AML-193 (cell line): ENCODE data around the gene CEP112.
A peak's percentile ranks its signal among the peaks of the same experiment; 100 is the strongest.

Source experiments
- DNase-seq, 2 experiments: peaks; one replicate each; lab custom pipeline; 2025; lab: John Stamatoyannopoulos, UW

Gene CEP112

GRCh38 chr17:65987988-65988387, 203.9 kb downstream of the CEP112 start:
- DNase-seq, result peak; percentile 23 to 30

GRCh38 chr17:65985571-65985970, 206.4 kb downstream of the CEP112 start:
- no peak for DNase-seq

- no peak for DNase-seq
These were observed 207.6 kb downstream of the CEP112 start for GRCh38 chr17:65984299-65984698.

DNA sequence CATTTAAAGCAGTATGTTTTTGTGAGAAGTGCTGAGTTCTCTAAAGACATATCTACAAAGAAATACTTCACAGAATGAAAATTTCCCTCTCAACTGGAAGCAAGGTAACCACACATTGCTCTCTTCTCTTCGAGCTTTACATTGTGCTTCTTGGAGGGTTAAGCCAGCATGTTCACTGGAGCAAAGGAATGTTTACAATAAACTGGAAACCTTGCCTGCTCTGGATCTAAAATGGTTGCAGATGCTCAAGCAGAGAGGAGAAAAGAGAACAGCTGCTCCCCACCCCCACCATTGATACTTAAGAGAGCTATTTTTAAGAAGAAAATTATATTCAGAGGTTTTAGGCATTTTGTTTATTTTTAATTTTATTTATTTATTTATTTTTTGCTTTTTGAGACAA, 213.1 kb downstream of the CEP112 start:
- DNase-seq, result no peak

GRCh38 chr17:65977041-65977440, 214.9 kb downstream of the CEP112 start:
- no peak for DNase-seq

DNA sequence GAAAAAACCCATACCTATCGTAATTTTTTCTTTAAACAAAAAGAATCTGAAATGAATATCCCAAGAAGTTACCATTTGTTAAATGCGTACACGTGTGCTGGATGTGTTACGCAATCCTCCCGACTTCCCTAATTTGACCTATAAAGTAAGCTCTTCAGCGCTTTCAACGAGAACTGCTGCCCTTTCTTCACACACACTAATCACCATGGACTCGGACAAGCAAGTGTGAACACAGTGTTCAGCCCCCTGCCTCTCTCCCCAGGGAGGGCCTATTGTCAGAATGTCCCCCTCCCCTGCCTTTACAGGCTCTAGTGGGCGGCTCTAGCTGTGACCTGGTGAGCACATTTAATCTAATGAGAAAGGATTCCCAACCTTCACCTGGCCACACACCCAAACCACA, 216.1 kb downstream of the CEP112 start:
- DNase-seq, result peak; percentile 60 to 68

DNA sequence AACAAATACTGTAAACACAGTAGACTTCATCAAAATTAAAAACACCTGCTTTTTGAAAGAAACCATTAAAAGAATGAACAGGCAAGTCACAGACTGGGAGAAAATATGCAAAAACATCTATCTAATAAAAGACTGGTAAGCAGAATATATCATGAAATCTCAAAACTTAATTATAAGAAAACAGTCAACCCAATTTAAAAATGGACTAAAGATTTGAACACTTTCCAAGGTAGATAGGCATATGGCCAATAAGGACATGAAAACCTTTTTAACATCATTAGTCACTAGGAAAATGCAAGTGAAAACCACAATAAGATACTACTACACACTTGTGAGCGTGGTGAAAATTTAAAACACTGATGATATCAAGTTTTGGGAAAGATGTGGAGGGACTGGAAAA, 218.7 kb downstream of the CEP112 start:
- DNase-seq, result no peak

- DNase-seq, result no peak
These were observed 224.6 kb downstream of the CEP112 start for GRCh38 chr17:65967372-65967771.

DNA sequence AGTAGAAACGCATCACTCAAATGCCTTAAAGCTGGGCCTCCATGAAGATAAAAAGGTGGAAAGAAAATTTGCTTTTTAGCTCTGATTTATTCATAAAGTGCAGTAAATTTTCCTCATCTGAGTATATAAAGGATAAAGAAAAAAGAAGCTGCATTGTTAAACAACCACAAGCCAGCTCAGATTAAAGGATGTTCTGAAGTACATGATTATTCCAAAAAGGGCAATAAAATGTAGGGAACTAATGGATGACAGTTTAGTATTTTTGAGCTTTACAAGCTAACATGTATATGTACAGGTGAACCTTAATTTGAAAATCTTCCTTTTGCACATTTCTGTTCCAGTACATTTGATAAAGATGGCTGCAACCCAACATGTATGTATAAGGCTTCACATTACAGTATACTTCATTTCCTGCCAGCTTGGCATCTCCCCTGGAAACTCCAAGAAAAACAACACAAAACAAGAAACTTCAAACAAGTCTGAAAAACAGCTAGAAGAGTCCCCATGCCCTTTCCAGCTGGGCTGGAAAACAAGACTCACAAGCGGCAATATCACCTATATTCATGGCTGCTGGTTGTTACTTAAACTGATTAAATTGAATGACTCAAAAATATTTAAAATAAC, 225.7 kb downstream of the CEP112 start:
- no peak for DNase-seq

DNA sequence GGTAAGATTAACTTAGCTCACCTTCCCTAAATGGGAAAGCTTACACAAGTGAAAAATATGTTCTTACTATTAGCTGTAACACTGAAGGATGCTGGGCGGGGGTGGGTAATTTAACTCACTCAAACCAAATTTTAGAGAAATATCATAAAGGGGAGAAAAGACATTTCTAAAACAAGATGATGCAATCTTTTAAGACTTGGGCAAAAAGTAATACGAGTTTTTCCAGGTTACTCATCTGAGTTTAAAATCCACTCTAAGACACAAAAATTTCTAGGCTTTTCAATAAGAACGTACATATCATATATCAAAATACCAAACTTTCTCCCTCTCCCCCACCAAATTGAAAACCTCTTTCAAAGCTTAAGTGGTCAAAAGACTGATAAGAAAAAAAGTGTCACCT, 228.8 kb downstream of the CEP112 start:
- no peak for DNase-seq

DNA sequence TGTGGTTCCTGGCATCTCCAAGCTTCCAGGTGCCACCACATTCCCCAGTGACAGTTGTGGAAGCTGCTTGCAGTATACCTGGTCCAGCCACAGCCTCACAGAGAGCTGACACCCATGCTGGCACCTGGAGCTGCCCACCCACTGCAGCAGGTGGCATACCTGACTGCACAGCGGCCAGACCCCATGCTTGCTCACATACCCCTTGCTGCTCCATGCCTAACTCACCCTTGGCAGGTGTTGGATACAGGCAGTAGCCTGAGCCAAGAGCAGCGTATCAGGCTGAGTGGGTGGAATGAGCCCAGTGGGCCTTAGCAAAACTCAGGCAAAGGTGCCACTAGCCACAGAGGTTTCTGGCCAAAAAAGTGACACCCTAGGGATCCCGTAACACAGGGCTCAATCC, 232.3 kb downstream of the CEP112 start:
- DNase-seq, result no peak

- DNase-seq, result no peak
These were observed 235.1 kb downstream of the CEP112 start for GRCh38 chr17:65956814-65957213.

GRCh38 chr17:65954148-65954449, 237.8 kb downstream of the CEP112 start:
- DNase-seq, result no peak

DNA sequence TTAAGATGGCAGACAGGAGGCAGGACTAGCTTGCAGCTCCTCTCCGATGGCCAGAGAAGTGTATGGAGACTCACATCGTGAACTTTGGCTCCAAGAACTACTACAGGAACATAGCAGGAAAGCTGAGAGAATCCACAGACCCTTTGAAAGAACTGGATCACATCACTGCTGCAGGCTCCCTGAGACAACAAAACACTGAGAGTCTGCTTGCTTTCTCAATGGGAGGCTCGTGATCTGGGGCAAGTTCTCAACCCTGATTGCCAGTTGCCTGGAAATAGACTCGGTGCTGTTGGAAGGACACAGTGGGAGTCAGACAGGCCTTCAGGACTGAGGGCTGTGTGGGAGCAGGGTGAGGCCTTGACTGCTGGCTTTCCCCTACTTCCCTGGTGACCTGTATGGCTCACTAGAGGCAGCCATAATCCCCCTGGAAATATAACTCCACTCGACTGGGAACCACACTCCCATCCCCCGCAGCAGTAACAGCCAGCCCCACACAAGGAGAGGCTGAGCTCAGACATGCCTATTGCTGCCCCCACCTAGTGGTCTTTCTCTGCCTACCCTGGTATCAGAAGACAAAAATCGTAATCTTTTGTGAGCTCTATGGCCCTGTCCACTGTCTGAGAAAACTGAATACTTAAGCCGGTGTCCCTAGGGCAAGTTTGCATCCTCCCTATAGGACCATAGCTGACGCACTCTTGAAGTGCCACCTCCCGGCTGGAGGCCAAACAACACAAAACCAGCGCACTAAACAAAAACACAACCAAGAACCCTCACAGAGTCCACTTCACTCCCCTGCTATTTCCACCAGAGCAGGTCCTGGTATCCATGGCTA, 238.4 kb downstream of the CEP112 start:
- DNase-seq, result no peak

- DNase-seq, result no peak
These were observed 239.3 kb downstream of the CEP112 start for GRCh38 chr17:65952586-65952985.

- DNase-seq, result no peak
These were observed 239.9 kb downstream of the CEP112 start for GRCh38 chr17:65952015-65952414.

GRCh38 chr17:65947831-65948230, 244.1 kb downstream of the CEP112 start:
- no peak for DNase-seq

DNA sequence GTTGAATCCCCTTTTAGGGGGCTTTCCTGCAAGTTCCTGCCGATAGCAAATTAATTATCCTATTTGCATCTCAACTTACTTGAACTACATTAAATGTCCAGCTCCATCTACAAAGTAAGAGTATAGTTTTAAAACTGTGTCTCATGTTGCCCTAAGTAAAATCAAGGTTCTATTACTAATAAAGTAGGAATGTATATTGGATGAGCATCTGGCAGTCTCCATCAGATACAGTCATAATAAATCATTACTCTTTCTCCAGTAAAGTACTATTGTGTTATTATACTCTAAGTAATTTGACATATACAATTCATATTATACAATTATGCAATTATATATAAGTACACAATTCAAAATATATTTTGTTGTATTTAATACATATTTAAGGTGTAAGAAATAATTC, 249.3 kb downstream of the CEP112 start:
- DNase-seq, result no peak

DNA sequence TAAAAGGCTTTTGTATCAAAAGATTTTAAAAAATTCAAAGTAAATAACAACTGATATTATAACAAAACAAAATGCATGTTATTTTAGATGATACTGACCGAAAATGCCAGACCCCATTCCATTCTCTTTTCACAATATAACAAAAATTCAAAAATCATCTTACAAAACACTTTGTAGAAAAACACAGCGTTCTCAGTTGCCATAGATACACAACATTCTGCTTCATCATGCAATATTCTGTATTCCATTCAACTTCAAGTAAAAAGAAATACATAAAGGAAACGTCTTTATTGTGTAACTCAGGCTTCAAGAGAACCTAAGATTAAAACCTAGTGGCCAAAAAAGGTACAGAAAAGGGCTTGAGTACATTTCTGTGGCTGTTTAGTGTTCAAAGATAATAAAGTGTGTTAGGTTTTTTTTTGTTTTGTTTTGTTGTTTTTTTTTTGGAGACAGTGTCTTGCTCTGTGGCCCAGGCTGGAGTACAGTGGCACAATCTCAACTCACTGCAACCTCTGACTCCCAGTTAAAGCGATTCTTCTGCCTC, 250.5 kb downstream of the CEP112 start:
- DNase-seq, result no peak

DNA sequence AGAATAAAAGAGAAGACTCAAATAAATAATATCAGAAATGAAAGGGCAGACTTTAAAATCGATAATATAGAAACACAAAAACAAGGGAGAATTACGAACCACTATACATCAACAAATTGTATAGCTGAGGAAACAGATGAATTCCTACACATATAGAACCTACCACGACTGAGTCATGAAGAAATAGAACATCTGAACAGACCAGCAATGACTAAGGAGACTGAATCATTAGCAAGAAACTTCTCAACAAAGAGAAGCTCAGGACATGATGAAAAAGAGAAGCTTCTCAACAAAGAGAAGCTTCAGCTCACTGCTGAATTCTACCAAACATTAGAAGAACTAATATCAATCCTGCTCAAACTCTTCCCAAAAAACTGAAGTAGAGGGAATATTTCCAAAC, 255.9 kb downstream of the CEP112 start:
- no peak for DNase-seq

- DNase-seq, result no peak
These were observed 258.6 kb downstream of the CEP112 start for GRCh38 chr17:65933290-65933689.

DNA sequence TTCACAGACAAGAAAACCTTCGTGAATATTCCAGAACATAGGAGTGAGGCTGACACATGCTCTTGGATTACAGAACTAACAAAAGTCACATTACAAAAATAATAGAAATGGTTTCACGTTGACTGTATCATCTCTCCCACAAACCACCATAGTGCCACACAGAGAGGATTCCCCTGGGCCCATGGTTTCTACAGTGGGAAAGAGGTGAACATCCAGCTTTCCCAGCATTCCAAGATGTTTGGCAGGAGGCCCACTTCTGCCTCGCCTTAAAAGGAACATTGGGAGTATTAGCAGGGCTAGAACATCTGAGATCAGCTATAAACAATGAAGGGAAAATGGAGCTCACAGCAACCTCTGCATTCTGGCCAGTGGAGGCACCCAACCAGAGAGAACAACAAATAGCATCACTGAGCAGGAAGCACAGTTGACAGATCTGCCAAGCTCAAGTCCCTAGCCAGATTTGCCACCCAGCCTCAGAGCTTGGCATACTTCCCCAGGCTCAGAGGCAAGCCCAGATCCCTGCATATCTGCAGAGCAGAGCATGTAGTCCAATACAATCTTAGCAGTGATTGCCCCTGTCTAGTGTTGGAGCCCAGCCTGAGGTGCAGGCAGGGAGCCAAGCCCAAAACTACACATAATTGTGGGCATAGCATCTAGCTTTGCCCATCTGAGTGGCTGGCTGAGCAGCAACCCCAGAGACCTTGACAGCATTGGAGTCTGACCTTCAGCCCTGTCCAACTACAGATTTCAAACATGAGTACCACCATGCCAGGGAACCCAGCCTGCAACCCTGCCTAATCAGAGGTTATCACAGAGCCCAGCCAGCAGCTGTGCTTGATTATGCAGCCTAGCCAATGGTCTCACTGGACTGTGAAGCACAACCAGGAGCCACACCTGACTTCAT, 260.4 kb downstream of the CEP112 start:
- no peak for DNase-seq
